NT2/D1 (cell line): ENCODE measurements around the gene NME7.

Experiments used
- SUZ12 ChIP-seq: IDR thresholded peaks from 2 replicates; pipeline ENCODE4 v1.6.1; 2011; ENCODE audit not compliant: insufficient read length, insufficient read depth; ENCODE audit errors: extremely low read depth
- YY1 ChIP-seq: IDR thresholded peaks from 2 replicates; pipeline ENCODE4 v1.6.1; 2011; ENCODE audit not compliant: insufficient read length, insufficient read depth
- ZNF274 ChIP-seq: IDR thresholded peaks from 2 replicates; pipeline ENCODE4 v1.6.1; 2011; ENCODE audit warnings: mild to moderate bottlenecking, low read depth, low read length

- TF ChIP-seq SUZ12 (no peak), YY1 (no peak), ZNF274 (no peak)
Observed at GRCh38 chr1:169149555-169150286, 217.9 kb downstream of the NME7 start.
